HEK293T (cell line): ENCODE results near the gene DPP3.

Experiments used
- BHLHE40 ChIP-seq: fragments of 450-650 bp; IDR thresholded peaks from 2 replicates; pipeline ENCODE4 v1.6.1; 2016; ENCODE audit warnings: mild to moderate bottlenecking, moderate library complexity, borderline replicate concordance
- FOXA1 ChIP-seq: fragments of 450-650 bp; IDR thresholded peaks from 2 replicates; pipeline ENCODE4 v1.6.1; 2016; ENCODE audit warnings: mild to moderate bottlenecking
- FOXK2 ChIP-seq: fragments of 450-650 bp; IDR thresholded peaks from 2 replicates; pipeline ENCODE4 v1.6.1; 2016; ENCODE audit warnings: mild to moderate bottlenecking
- FOXM1 ChIP-seq: fragments of 450-650 bp; IDR thresholded peaks from 2 replicates; pipeline ENCODE4 v1.6.1; 2017; ENCODE audit warnings: mild to moderate bottlenecking, borderline replicate concordance
- HDGF ChIP-seq: fragments of 450-650 bp; IDR thresholded peaks from 2 replicates; pipeline ENCODE4 v1.6.1; 2017; ENCODE audit warnings: antibody characterized with exemption, borderline replicate concordance
- TARDBP ChIP-seq: fragments of 450-650 bp; IDR thresholded peaks from 2 replicates; pipeline ENCODE4 v1.6.1; 2016

DNA sequence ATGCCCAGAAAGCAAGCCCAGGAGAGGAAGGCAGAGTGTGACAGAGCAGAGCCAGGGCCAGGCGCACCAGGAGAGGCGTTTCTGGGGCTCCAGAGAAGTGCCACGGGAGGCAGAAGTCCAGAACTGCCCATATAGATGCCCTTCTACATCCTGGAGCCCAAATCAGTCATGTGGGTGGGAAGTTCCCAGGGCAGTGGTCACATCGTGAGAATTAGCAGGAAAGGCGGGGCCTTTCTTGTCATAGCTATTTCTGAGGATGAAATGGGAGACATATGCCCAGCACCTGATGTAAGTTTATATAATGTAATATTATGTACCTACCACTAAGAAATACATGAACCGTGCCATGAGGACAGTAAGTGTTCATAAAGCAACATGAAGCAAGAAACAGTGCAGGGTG, 52.5 kb downstream of the DPP3 start:
- TF ChIP-seq FOXM1 (no peak), BHLHE40 (no peak), FOXK2 (no peak), FOXA1 (no peak), HDGF (no peak), TARDBP (no peak)
